Nephron (organoid): ENCODE results near the gene CDKL1.
A peak's percentile ranks its signal among the peaks of the same experiment; 100 is the strongest.

Experiments
- H3K27ac Mint-ChIP-seq, 3 experiments: 2 replicates each; pipeline ENCODE4 v1.8.0; 2020; ENCODE audit warnings: mixed read lengths in 3 of 3, mild to moderate bottlenecking in 2 of 3, moderate library complexity in 1 of 3
- H3K27me3 Mint-ChIP-seq: 2 replicates; pipeline ENCODE4 v1.8.0; 2021; ENCODE audit warnings: low read depth, mild to moderate bottlenecking, moderate library complexity, mixed read lengths
- H3K36me3 Mint-ChIP-seq: 2 replicates; pipeline ENCODE4 v1.8.0; 2020; ENCODE audit warnings: low read depth, mixed read lengths
- H3K4me1 Mint-ChIP-seq: 2 replicates; pipeline ENCODE4 v1.8.0; 2020; ENCODE audit warnings: mixed read lengths
- H3K4me3 Mint-ChIP-seq, 3 experiments: 2 replicates each; pipeline ENCODE4 v1.8.0; 2020; ENCODE audit warnings: mild to moderate bottlenecking in 3 of 3, mixed read lengths in 3 of 3, moderate library complexity in 2 of 3
- H3K9me3 Mint-ChIP-seq: 2 replicates; pipeline ENCODE4 v1.8.0; 2020; ENCODE audit warnings: mixed read lengths
- CTCF ChIP-seq, 3 experiments: fragments of 200-600 bp; sonication (generic); IDR thresholded peaks; one replicate each; pipeline ENCODE4 v1.5.0; 2021; ENCODE audit warnings: antibody characterized with exemption in 3 of 3; ENCODE audit not compliant: unreplicated experiment in 3 of 3

Gene CDKL1

GRCh38 chr14:50396631-50397389 is at the start of gene CDKL1:
Gene CDKL1 (minus strand): TSS chr14:50396881. CDS start chr14:50395868, 1,013 bp downstream.
- TF ChIP-seq CTCF (IDR thresholded peaks at IDR 0.05; ENCODE audit: unreplicated experiment in 3 of 3), result no peak
- no peaks in the 10 kb centered on the region for H3K9me3 Mint-ChIP-seq
- peak within 1 kb of the TSS; percentile 83 to 96 (median 90) for H3K27ac Mint-ChIP-seq
- peaks cover 8% of the 10 kb centered on the region for H3K27me3 Mint-ChIP-seq
- H3K4me1 Mint-ChIP-seq, result peaks cover 31% of the 10 kb centered on the region
- no peaks in the 10 kb centered on the region for H3K36me3 Mint-ChIP-seq
- H3K4me3 Mint-ChIP-seq, result peak within 1 kb of the TSS; percentile 81 to 94 (median 94)

GRCh38 chr14:50434528-50434927 is 37.8 kb upstream of the CDKL1 start:
- Mint-ChIP-seq H3K36me3 (peaks cover 74% of the 10 kb centered on the region), H3K27ac (no peak overlapping the region), H3K4me1 (no peaks in the 10 kb centered on the region), H3K9me3 (peaks cover 3% of the 10 kb centered on the region), H3K27me3 (no peaks in the 10 kb centered on the region), H3K4me3 (no peak overlapping the region)
- TF ChIP-seq CTCF (IDR thresholded peaks at IDR 0.05; ENCODE audit: unreplicated experiment in 3 of 3), result no peak

GRCh38 chr14:50432131-50432530 is 35.5 kb upstream of the CDKL1 start:
- no peak for TF ChIP-seq CTCF (IDR thresholded peaks at IDR 0.05; ENCODE audit: unreplicated experiment in 3 of 3)
- H3K36me3 Mint-ChIP-seq, result peaks cover 63% of the 10 kb centered on the region
- no peaks in the 10 kb centered on the region for H3K27me3 Mint-ChIP-seq
- H3K9me3 Mint-ChIP-seq, result no peaks in the 10 kb centered on the region
- H3K27ac Mint-ChIP-seq, result no peak overlapping the region
- H3K4me1 Mint-ChIP-seq, result no peaks in the 10 kb centered on the region
- no peak overlapping the region for H3K4me3 Mint-ChIP-seq

GRCh38 chr14:50425816-50426215 is 29.1 kb upstream of the CDKL1 start:
- TF ChIP-seq CTCF (IDR thresholded peaks at IDR 0.05; ENCODE audit: unreplicated experiment in 3 of 3), result no peak
- Mint-ChIP-seq H3K27ac (no peak overlapping the region), H3K36me3 (peaks cover 39% of the 10 kb centered on the region), H3K4me1 (peaks cover 1% of the 10 kb centered on the region), H3K9me3 (no peaks in the 10 kb centered on the region), H3K27me3 (no peaks in the 10 kb centered on the region), H3K4me3 (no peak overlapping the region)

GRCh38 chr14:50425105-50425504 is 28.4 kb upstream of the CDKL1 start:
- Mint-ChIP-seq H3K27ac (no peak overlapping the region), H3K36me3 (peaks cover 44% of the 10 kb centered on the region), H3K9me3 (no peaks in the 10 kb centered on the region), H3K27me3 (no peaks in the 10 kb centered on the region), H3K4me1 (peaks cover 5% of the 10 kb centered on the region), H3K4me3 (no peak overlapping the region)
- TF ChIP-seq CTCF (IDR thresholded peaks at IDR 0.05; ENCODE audit: unreplicated experiment in 3 of 3), result no peak

- peaks cover 11% of the 10 kb centered on the region for H3K4me1 Mint-ChIP-seq
- H3K9me3 Mint-ChIP-seq, result no peaks in the 10 kb centered on the region
- H3K36me3 Mint-ChIP-seq, result peaks cover 52% of the 10 kb centered on the region
- no peak overlapping the region for H3K4me3 Mint-ChIP-seq
- H3K27ac Mint-ChIP-seq, result no peak overlapping the region
- no peaks in the 10 kb centered on the region for H3K27me3 Mint-ChIP-seq
- TF ChIP-seq CTCF (IDR thresholded peaks at IDR 0.05; ENCODE audit: unreplicated experiment in 3 of 3), result no peak
Observed at GRCh38 chr14:50423529-50423928, 26.8 kb upstream of the CDKL1 start.
